Kidney (tissue), 14 donors: ENCODE results near the gene DLGAP1. TPM values are rescaled to one million over a fixed set of nuclear protein-coding genes. Genes with fewer than 3 reads are reported as not detected.

Source experiments
- DNase-seq, 5 donors: peaks; one replicate each; pipeline ENCODE4 v3.0.0-alpha.2; 2013 to 2020
- FAIRE-seq: peaks from 2 replicates; lab custom pipeline; 2012; peaks lifted over from hg19 to GRCh38; lab: Jason Lieb, UNC
- H3K27ac ChIP-seq, 2 donors: one replicate each; pipeline ENCODE4 v1.7.0; 2013; ENCODE audit warnings: low read depth in 2 of 2, low read length in 2 of 2, inconsistent platforms in 1 of 2
- H3K27me3 ChIP-seq: one replicate; pipeline ENCODE4 v1.7.1; 2013; ENCODE audit warnings: low read length, inconsistent platforms; ENCODE audit not compliant: control insufficient read depth, insufficient read depth
- H3K36me3 ChIP-seq, 3 donors: one replicate each; pipeline versions ENCODE4 v1.7.0 to v1.7.1; 2013; ENCODE audit warnings: low read length in 3 of 3, control low read depth in 1 of 3, inconsistent platforms in 1 of 3; ENCODE audit not compliant: insufficient read depth in 3 of 3, control insufficient read depth in 2 of 3
- H3K4me1 ChIP-seq, 3 donors: one replicate each; pipeline versions ENCODE4 v1.7.0 to v1.7.1; 2013; ENCODE audit warnings: low read length in 3 of 3, inconsistent platforms in 1 of 3, low read depth in 1 of 3; ENCODE audit not compliant: control insufficient read depth in 2 of 3, insufficient read depth in 2 of 3
- H3K4me3 ChIP-seq, 3 donors: one replicate each; pipeline versions ENCODE4 v1.7.0 to v1.8.1; 2013; ENCODE audit warnings: low read length in 3 of 3, control low read depth in 1 of 3, inconsistent platforms in 1 of 3
- H3K9ac ChIP-seq, 3 donors: one replicate each; pipeline versions ENCODE4 v1.7.0 to v1.7.1; 2013; ENCODE audit warnings: low read length in 3 of 3, control low read depth in 1 of 3, inconsistent platforms in 1 of 3
- H3K9me3 ChIP-seq, 3 donors: one replicate each; pipeline versions ENCODE4 v1.7.0 to v1.7.1; 2013; ENCODE audit warnings: low read length in 3 of 3, control low read depth in 1 of 3, inconsistent platforms in 1 of 3; ENCODE audit not compliant: control insufficient read depth in 2 of 3, insufficient read depth in 1 of 3
- CTCF ChIP-seq: IDR thresholded peaks from 3 replicates; pipeline ENCODE4 v1.5.1; 2012; ENCODE audit warnings: mild to moderate bottlenecking, moderate library complexity, borderline replicate concordance; ENCODE audit not compliant: insufficient read depth; ENCODE audit errors: extremely low read depth
- intact Hi-C: fragments of 100-400 bp; cut with DNase I; formaldehyde crosslinking; loops from one replicate; pipeline ENCODE4 v1.11.1; 2022
- polyA plus RNA-seq: library from polyadenylated mRNA; stranded (reverse); fragments of 350-450 nt; fragmentation: Illumina TruSeq; extraction: RNeasy Lipid Tissue Mini Kit (QIAGEN cat#74804); gene quantifications from one replicate; pipeline ENCODE4 v1.2.3, GENCODE V29; 2014; ENCODE audit warnings: low read depth, low replicate concordance; ENCODE audit not compliant: insufficient read depth
- total RNA-seq: library from RNA; stranded (reverse); fragmentation: NEBNext Ultra II Directional; extraction: Animal tissue kit (Norgen Biotek cat#: 25700); gene quantifications from one replicate; pipeline ENCODE4 v1.2.1, GENCODE V29; 2021
- donor health status: control.
- donor health status: control.
- donor health status: control.
- donor health status: control.
- donor health status: control.
- donor health status: DM: yes; HTN: yes; CAD: no.
- donor health status: Normal renal cell carcinoma (clear cell type).

The DLGAP1 gene
- total and polyA plus RNA-seq, 2 donors from 2014 or later, result 1.2 to 32.8 TPM

- no peaks in the 10 kb centered on the region for H3K4me1 ChIP-seq
- H3K27ac ChIP-seq, result no peak overlapping the region
- no peaks in the 10 kb centered on the region for H3K9me3 ChIP-seq
- no peak overlapping the region for H3K9ac ChIP-seq
- no peak for TF ChIP-seq CTCF
- no peak overlapping the region for H3K4me3 ChIP-seq
- no peak for DNase-seq
- H3K27me3 ChIP-seq, result no peaks in the 10 kb centered on the region
- no peak for FAIRE-seq
- no peaks in the 10 kb centered on the region for H3K36me3 ChIP-seq
- intact Hi-C loops, result no loop called here
Measured at GRCh38 chr18:3546106-3546505, 909.0 kb downstream of the DLGAP1 start.

GRCh38 chr18:3544537-3544936 lies 910.6 kb downstream of the DLGAP1 start:
- Histone ChIP-seq H3K27me3 (no peaks in the 10 kb centered on the region), H3K27ac (no peak overlapping the region), H3K4me1 (no peaks in the 10 kb centered on the region), H3K4me3 (no peak overlapping the region), H3K9ac (no peak overlapping the region), H3K9me3 (no peaks in the 10 kb centered on the region), H3K36me3 (no peaks in the 10 kb centered on the region)
- no peak for TF ChIP-seq CTCF
- no peak for DNase-seq
- intact Hi-C loops, result no loop called here
- no peak for FAIRE-seq

- H3K9ac ChIP-seq, result no peak overlapping the region
- intact Hi-C loops, result no loop called here
- DNase-seq, result no peak
- H3K4me1 ChIP-seq, result no peaks in the 10 kb centered on the region
- FAIRE-seq, result no peak
- TF ChIP-seq CTCF, result no peak
- H3K9me3 ChIP-seq, result no peaks in the 10 kb centered on the region
- H3K4me3 ChIP-seq, result no peak overlapping the region
- no peaks in the 10 kb centered on the region for H3K27me3 ChIP-seq
- H3K36me3 ChIP-seq, result no peaks in the 10 kb centered on the region
- no peak overlapping the region for H3K27ac ChIP-seq
Measured at GRCh38 chr18:3541549-3542386, 913.3 kb downstream of the DLGAP1 start.
